ENCODE measurements around the gene PNMA6F. TPM values are rescaled to one million over a fixed set of nuclear protein-coding genes. Genes with fewer than 3 reads are reported as not detected.
"Not testable (repeated sequence)": the region's sequence is repeated elsewhere in the genome, so short reads cannot be mapped to it uniquely, and the experiment has no call there.

Gene PNMA6F
- total and polyA plus RNA-seq, 11 donors, result not detected

DNA sequence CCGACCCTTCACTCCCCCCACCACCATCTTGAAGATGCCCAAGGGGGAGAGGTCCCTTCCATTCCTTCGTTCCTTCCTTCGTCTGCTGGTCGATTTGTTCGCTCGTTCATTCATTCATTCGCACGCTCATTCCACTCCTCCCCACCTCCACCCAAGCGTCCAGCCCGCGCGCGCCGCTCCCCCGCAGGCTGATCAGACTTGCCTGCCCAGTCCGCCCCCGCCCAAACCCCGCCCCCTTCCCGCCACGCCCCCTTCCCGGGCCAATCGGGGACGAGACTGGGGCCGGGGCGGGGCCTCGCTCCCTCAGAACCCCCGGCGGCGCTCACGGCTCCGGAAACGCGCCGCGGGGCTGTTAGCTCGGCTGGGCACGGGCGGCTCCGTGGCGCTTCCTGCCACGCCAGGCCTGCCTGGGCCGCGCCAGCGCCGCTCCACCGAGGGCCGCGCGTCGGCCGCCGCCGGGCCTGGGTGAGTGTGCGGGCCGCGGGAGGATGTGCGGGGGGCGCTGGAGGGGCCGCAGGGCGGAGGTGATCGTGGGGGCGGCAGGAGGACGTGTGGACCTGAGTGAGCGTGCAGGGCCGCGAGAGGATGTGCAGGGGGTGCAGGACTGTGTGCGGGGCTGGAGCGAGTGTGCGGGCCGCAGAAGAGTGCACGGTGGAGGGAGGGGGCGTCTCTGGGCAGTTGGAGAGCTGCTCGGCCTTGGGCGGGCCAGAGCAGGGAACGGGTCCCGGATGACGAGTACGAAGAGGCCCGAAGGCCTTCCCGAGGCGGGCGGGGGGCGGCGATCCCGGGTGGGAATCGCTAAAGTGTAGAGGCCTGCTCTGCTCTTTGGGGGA lies 12.5 kb upstream of the PNMA6F start, which contains the start of gene ZNF275:
Gene ZNF275, plus strand, starts transcription at position 333 of the 833 bp plus-strand sequence. CDS start 2,527 bp downstream, outside the sequence.
- WGBS, 4 donors, result 0 to 48% (median 23%) methylated on average over 67 to 86 of the region's 86 CpGs

DNA sequence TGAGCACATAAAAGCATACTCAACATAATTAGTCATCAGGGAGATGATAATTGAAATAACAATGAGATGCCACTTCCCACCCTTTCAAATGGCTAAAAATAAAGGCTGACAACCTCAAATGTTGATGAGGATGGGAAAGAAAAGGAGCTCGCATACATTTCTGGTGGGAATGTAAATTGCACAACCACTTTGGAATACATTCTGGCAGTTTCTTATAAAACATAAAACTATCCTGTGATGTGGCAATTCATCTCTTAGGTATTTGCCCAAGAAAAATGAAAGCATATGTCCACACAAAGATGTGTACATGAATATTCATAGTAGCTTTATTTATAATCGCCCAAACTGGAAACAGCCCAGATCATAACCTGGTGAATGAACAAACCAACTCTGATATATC lies 11.7 kb upstream of the PNMA6F start:
- Histone ChIP-seq H3K27me3 (peaks cover 0 to 18% (median 0%) of the 10 kb centered on the region in 9 donors), H3K9me3 (no peaks in the 10 kb centered on the region), H3K4me1 (peaks cover 0 to 11% (median 0%) of the 10 kb centered on the region in 12 donors), H3K4me3 (peak overlapping the region in 7 of 12 donors; percentile 59 to 87 (median 67)), H3K36me3 (peaks cover 0 to 5% (median 0%) of the 10 kb centered on the region in 9 donors), H3K27ac (no peak overlapping the region)
- 47 to 66% (median 54%) methylated on average over 2 of the region's 2 CpGs for WGBS, 4 donors
- intact Hi-C loops (cut with DNase I), result no loop called here
- ATAC-seq (no peak), DNase-seq (no peak)
- TF ChIP-seq, protein P1, sequence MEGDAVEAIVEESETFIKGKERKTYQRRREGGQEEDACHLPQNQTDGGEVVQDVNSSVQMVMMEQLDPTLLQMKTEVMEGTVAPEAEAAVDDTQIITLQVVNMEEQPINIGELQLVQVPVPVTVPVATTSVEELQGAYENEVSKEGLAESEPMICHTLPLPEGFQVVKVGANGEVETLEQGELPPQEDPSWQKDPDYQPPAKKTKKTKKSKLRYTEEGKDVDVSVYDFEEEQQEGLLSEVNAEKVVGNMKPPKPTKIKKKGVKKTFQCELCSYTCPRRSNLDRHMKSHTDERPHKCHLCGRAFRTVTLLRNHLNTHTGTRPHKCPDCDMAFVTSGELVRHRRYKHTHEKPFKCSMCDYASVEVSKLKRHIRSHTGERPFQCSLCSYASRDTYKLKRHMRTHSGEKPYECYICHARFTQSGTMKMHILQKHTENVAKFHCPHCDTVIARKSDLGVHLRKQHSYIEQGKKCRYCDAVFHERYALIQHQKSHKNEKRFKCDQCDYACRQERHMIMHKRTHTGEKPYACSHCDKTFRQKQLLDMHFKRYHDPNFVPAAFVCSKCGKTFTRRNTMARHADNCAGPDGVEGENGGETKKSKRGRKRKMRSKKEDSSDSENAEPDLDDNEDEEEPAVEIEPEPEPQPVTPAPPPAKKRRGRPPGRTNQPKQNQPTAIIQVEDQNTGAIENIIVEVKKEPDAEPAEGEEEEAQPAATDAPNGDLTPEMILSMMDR (IDR thresholded peaks at IDR 0.05), result no peak
- no peak for TF ChIP-seq POLR2A (IDR thresholded peaks at IDR 0.05)

More for the DNA sequence above, 12.5 kb upstream of the PNMA6F start, which contains the start of gene ZNF275:
- Histone ChIP-seq H3K4me3 (peak within 1 kb of the TSS; percentile 33 to 87 (median 65)), H3K27ac (peak within 1 kb of the TSS in 6 of 12 donors; percentile 34 to 68 (median 58)), H3K4me1 (peaks cover 0 to 11% (median 0%) of the 10 kb centered on the region in 12 donors), H3K9me3 (no peaks in the 10 kb centered on the region), H3K36me3 (peaks cover 0 to 5% (median 0%) of the 10 kb centered on the region in 9 donors), H3K27me3 (peaks cover 0 to 15% (median 0%) of the 10 kb centered on the region in 9 donors)
- ATAC-seq (peak; percentile 93 to 100 (median 98)), DNase-seq (peak; percentile 75 to 89 (median 83))
- intact Hi-C loops (cut with DNase I), result no loop called here
- peak in 1 of 2 donors; percentile 61 for TF ChIP-seq POLR2A (IDR thresholded peaks at IDR 0.05)
- TF ChIP-seq, protein P1 (IDR thresholded peaks at IDR 0.05), result no peak

DNA sequence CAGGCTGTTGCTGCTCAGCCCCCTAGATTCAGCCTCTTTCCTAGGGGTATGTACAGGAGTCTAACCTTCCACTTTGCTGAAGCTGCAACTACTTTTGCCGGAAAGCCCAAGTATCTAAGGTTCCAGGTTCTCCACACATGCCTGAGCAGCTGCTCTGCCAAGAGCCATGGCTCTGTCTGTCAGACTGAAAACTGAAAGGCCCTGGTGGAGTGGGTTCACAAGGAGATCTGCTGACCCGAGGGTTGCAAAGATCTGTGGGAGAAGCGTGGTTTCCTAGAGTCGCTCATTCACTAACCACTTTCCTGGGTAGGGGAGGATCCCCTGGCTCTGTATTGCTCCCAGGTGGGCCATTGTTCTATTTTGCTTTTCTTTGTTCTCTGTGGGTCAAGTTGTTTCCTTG lies 6.0 kb upstream of the PNMA6F start:
- intact Hi-C loops (cut with DNase I), result no loop called here
- no peak for TF ChIP-seq POLR2A (IDR thresholded peaks at IDR 0.05)
- TF ChIP-seq, protein P1 (IDR thresholded peaks at IDR 0.05), result no peak
- DNase-seq (no peak), ATAC-seq (no peak)
- 78 to 83% (median 82%) methylated on average over 4 of the region's 4 CpGs for WGBS, 4 donors
- H3K27ac ChIP-seq, result no peak overlapping the region
- H3K9me3 ChIP-seq, result peaks cover 0 to 7% (median 0%) of the 10 kb centered on the region in 12 donors
- no peaks in the 10 kb centered on the region for H3K36me3 ChIP-seq
- no peaks in the 10 kb centered on the region for H3K4me1 ChIP-seq
- peaks cover 0 to 34% (median 0%) of the 10 kb centered on the region in 9 donors for H3K27me3 ChIP-seq
- no peak overlapping the region for H3K4me3 ChIP-seq

DNA sequence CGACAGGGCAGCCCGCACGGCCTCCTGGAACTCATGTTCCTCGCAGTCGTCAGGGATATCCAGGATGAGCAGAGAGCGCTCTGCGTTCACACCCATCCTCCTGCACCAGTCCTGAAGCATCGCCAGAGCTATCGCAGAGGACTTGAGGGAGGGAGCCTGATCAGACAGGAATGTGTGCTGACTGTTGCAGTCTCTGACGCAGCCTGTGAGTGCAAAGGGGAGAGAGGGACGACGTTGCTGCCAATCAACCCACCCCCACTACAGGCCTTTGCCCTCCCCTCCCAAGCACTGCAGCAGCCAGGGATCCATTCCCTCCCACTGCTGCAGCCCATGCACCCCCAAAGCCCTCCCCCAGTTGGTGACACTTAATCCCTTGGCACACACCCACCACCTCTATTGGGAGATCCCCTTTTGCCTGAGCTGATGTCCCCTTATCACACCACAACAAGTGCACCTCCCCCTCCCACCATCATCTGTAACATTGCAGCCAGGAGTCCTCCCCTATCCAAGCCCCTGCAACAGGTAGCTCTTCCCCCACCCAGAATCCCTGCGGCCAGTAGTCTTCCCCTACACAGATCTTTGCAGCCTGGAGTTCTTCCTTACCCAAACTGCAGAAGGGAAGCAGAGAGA lies 897 bp downstream of the PNMA6F start:
- Histone ChIP-seq H3K4me3 (no peak overlapping the region), H3K4me1 (no peaks in the 10 kb centered on the region), H3K27ac (no peak overlapping the region), H3K27me3 (peaks cover 0 to 21% (median 0%) of the 10 kb centered on the region in 9 donors), H3K36me3 (no peaks in the 10 kb centered on the region), H3K9me3 (peaks cover 0 to 4% (median 0%) of the 10 kb centered on the region in 12 donors)
- ATAC-seq (no peak), DNase-seq (no peak)
- TF ChIP-seq POLR2A (IDR thresholded peaks at IDR 0.05), result no peak
- TF ChIP-seq, protein P1 (IDR thresholded peaks at IDR 0.05), result no peak
- WGBS, 4 donors, result 3 to 71% (median 35%) methylated on average over 4 to 9 of the region's 13 CpGs
- intact Hi-C loops (cut with DNase I), result no loop called here

DNA sequence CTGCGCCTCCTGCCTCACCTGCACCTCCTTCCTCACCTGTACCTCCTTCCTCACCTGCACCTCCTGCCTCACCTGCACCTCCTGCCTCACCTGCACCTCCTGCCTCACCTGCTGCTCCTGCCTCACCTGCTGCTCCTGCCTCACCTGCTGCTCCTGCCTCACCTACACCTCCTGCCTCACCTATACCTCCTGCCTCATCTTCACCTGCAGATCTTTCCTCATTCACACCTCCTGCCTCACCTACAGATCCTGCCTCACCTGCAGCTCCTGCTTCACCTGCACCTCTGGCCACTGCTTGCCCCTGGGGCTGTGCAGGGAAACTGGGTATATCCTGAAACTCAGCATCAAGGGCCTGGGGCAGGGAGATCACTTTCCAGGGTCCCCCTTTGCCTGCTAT lies 1.5 kb downstream of the PNMA6F start:
- H3K36me3 ChIP-seq; intact Hi-C loops (cut with DNase I); ATAC-seq; H3K4me1 ChIP-seq; H3K4me3 ChIP-seq; H3K27ac ChIP-seq; H3K9me3 ChIP-seq; DNase-seq: not testable (repeated sequence)
- H3K27me3 ChIP-seq, result peaks cover 0 to 21% (median 0%) of the 10 kb centered on the region in 9 donors
- 78 to 100% (median 96%) methylated on average over 1 of the region's 1 CpG for WGBS, 4 donors

Data from heart left ventricle (tissue), 16 donors.